Measurements from ENCODE around the gene PAFAH1B1.
"Not testable (repeated sequence)": the region's sequence is repeated elsewhere in the genome, so short reads cannot be mapped to it uniquely, and the experiment has no call there.

PAFAH1B1 gene

GRCh38 chr17:2636169-2636930 is 42.9 kb downstream of the PAFAH1B1 start:
- no peak for DNase-seq (ENCODE audit: low read depth)

GRCh38 chr17:2637422-2637821 is 44.0 kb downstream of the PAFAH1B1 start:
- DNase-seq (ENCODE audit: low read depth) = no peak

GRCh38 chr17:2644971-2645370 is 51.5 kb downstream of the PAFAH1B1 start:
- no peak for DNase-seq (ENCODE audit: low read depth)

GRCh38 chr17:2647957-2648356 is 54.5 kb downstream of the PAFAH1B1 start:
- DNase-seq (ENCODE audit: low read depth) = no peak

- DNase-seq (ENCODE audit: low read depth) = no peak
Observed at GRCh38 chr17:2649191-2649590, 55.7 kb downstream of the PAFAH1B1 start.

- not testable (repeated sequence) for DNase-seq (ENCODE audit: low read depth)
Observed at GRCh38 chr17:2652911-2653310, 59.5 kb downstream of the PAFAH1B1 start.

GRCh38 chr17:2655546-2655945 is 62.1 kb downstream of the PAFAH1B1 start:
- no peak for DNase-seq (ENCODE audit: low read depth)

GRCh38 chr17:2656283-2656682 is 62.8 kb downstream of the PAFAH1B1 start:
- DNase-seq (ENCODE audit: low read depth) = no peak

GRCh38 chr17:2659337-2659736 is 65.9 kb downstream of the PAFAH1B1 start:
- DNase-seq (ENCODE audit: low read depth) = not testable (repeated sequence)

GRCh38 chr17:2660410-2660809 is 67.0 kb downstream of the PAFAH1B1 start:
- DNase-seq (ENCODE audit: low read depth) = not testable (repeated sequence)

GRCh38 chr17:2672026-2672425 is 78.6 kb downstream of the PAFAH1B1 start:
- DNase-seq (ENCODE audit: low read depth) = no peak

GRCh38 chr17:2679247-2679646 is 85.8 kb downstream of the PAFAH1B1 start:
- not testable (repeated sequence) for DNase-seq (ENCODE audit: low read depth)

GRCh38 chr17:2680961-2681360 is 87.5 kb downstream of the PAFAH1B1 start:
- no peak for DNase-seq (ENCODE audit: low read depth)

GRCh38 chr17:2681650-2682049 is 88.2 kb downstream of the PAFAH1B1 start:
- no peak for DNase-seq (ENCODE audit: low read depth)

GRCh38 chr17:2682176-2682938 is 88.9 kb downstream of the PAFAH1B1 start:
- DNase-seq (ENCODE audit: low read depth) = no peak

- DNase-seq (ENCODE audit: low read depth) = no peak
Observed at GRCh38 chr17:2683912-2684311, 90.5 kb downstream of the PAFAH1B1 start.

GRCh38 chr17:2684549-2684948 is 91.1 kb downstream of the PAFAH1B1 start:
- DNase-seq (ENCODE audit: low read depth) = no peak

- no peak for DNase-seq (ENCODE audit: low read depth)
Observed at GRCh38 chr17:2685696-2686095, 92.2 kb downstream of the PAFAH1B1 start.

- no peak for DNase-seq (ENCODE audit: low read depth)
Observed at GRCh38 chr17:2687074-2687418, 93.6 kb downstream of the PAFAH1B1 start.

- DNase-seq (ENCODE audit: low read depth) = no peak
Observed at GRCh38 chr17:2688351-2689342, 95.2 kb downstream of the PAFAH1B1 start.

GRCh38 chr17:2689411-2690164 is 96.1 kb downstream of the PAFAH1B1 start:
- no peak for DNase-seq (ENCODE audit: low read depth)

Measured in HS-27A (cell line).